SJCRH30 (cell line): ENCODE data around the gene GNPTAB. TPM values are rescaled to one million over a fixed set of nuclear protein-coding genes. Genes with fewer than 3 reads are reported as not detected.
A peak's percentile ranks its signal among the peaks of the same experiment; 100 is the strongest.
"Not testable (repeated sequence)": the region's sequence is repeated elsewhere in the genome, so short reads cannot be mapped to it uniquely, and the experiment has no call there.

Experiments
- DNase-seq, 2 experiments: peaks; one replicate each; pipeline ENCODE4 v3.0.0-alpha.2; 2015 to 2020
- H3K27ac ChIP-seq: fragments of 250-450 bp; sonication (Bioruptor Pico); 2 replicates; pipeline ENCODE4 v1.5.1; 2020; ENCODE audit warnings: mild to moderate bottlenecking, moderate library complexity
- H3K27me3 ChIP-seq: fragments of 250-450 bp; sonication (Bioruptor Pico); 2 replicates; pipeline ENCODE4 v1.5.1; 2020; ENCODE audit warnings: mild to moderate bottlenecking, moderate library complexity
- H3K36me3 ChIP-seq: fragments of 250-450 bp; sonication (Bioruptor Pico); 2 replicates; pipeline ENCODE4 v1.5.1; 2020; ENCODE audit warnings: mild to moderate bottlenecking, moderate library complexity
- H3K4me1 ChIP-seq: fragments of 250-450 bp; sonication (Bioruptor Pico); 2 replicates; pipeline ENCODE4 v1.5.1; 2020; ENCODE audit warnings: mild to moderate bottlenecking, moderate library complexity
- H3K4me3 ChIP-seq: fragments of 250-450 bp; sonication (Bioruptor Pico); 2 replicates; pipeline ENCODE4 v1.5.1; 2020; ENCODE audit warnings: mild to moderate bottlenecking, moderate library complexity
- H3K9me3 ChIP-seq: fragments of 250-450 bp; sonication (Bioruptor Pico); replicated peaks from 2 replicates; pipeline ENCODE4 v1.5.1; 2020; ENCODE audit warnings: mild to moderate bottlenecking, moderate library complexity
- total RNA-seq: library from RNA; depleted of rRNA; stranded (reverse); fragments of >200 nt; shearing (Covaris generic); gene quantifications from 2 replicates; pipeline ENCODE4 v1.2.3, GENCODE V29; 2014; rRNA removed

GNPTAB gene
- 8.3 and 11.6 TPM in 2 replicates for total RNA-seq

GRCh38 chr12:101830367-101831325, at the start of gene GNPTAB:
GNPTAB (minus strand) TSS chr12:101830959; CDS start chr12:101830675, 284 bp downstream.
- H3K27ac ChIP-seq: no peak within 1 kb of the TSS
- H3K4me1 ChIP-seq: peaks cover 8% of the 10 kb centered on the region; the same call in 1 of the 2 replicates
- no peaks in the 10 kb centered on the region for H3K36me3 ChIP-seq
- peak within 1 kb of the TSS; percentile 78 for H3K4me3 ChIP-seq
- H3K27me3 ChIP-seq: no peaks in the 10 kb centered on the region
- H3K9me3 ChIP-seq: no peaks in the 10 kb centered on the region
- peak; percentile 90 for DNase-seq

GRCh38 chr12:101878243-101878821, 47.6 kb upstream of the GNPTAB start:
- no peak for DNase-seq
- no peaks in the 10 kb centered on the region for H3K4me1 ChIP-seq
- H3K27ac ChIP-seq: no peak overlapping the region
- H3K9me3 ChIP-seq: no peaks in the 10 kb centered on the region
- H3K27me3 ChIP-seq: no peaks in the 10 kb centered on the region
- no peak overlapping the region for H3K4me3 ChIP-seq
- no peaks in the 10 kb centered on the region for H3K36me3 ChIP-seq

- no peaks in the 10 kb centered on the region for H3K4me1 ChIP-seq
- H3K27ac ChIP-seq: no peak overlapping the region
- H3K9me3 ChIP-seq: no peaks in the 10 kb centered on the region
- peak overlapping the region; percentile 62 for H3K4me3 ChIP-seq
- DNase-seq: no peak
- no peaks in the 10 kb centered on the region for H3K36me3 ChIP-seq
- no peaks in the 10 kb centered on the region for H3K27me3 ChIP-seq
Observed at GRCh38 chr12:101877806-101878242, 47.1 kb upstream of the GNPTAB start.

GRCh38 chr12:101876861-101877805, 46.4 kb upstream of the GNPTAB start, which contains the start of gene DRAM1:
DRAM1 (plus strand) TSS chr12:101877580; CDS start chr12:101877790, 210 bp downstream.
- peak; percentile 52 to 55 for DNase-seq
- Histone ChIP-seq H3K4me1 (no peaks in the 10 kb centered on the region), H3K36me3 (no peaks in the 10 kb centered on the region), H3K4me3 (peak within 1 kb of the TSS; percentile 62), H3K27ac (no peak within 1 kb of the TSS; the same call in 1 of the 2 replicates), H3K9me3 (no peaks in the 10 kb centered on the region), H3K27me3 (no peaks in the 10 kb centered on the region)

GRCh38 chr12:101876322-101876860, 45.6 kb upstream of the GNPTAB start:
- no peak for DNase-seq
- no peaks in the 10 kb centered on the region for H3K36me3 ChIP-seq
- H3K9me3 ChIP-seq: no peaks in the 10 kb centered on the region

GRCh38 chr12:101875162-101875561, 44.4 kb upstream of the GNPTAB start:
- Histone ChIP-seq H3K4me3 (no peak overlapping the region), H3K27ac (no peak overlapping the region), H3K36me3 (no peaks in the 10 kb centered on the region), H3K9me3 (no peaks in the 10 kb centered on the region), H3K4me1 (no peaks in the 10 kb centered on the region), H3K27me3 (no peaks in the 10 kb centered on the region)
- no peak for DNase-seq

More at GRCh38 chr12:101876322-101876860, 45.6 kb upstream of the GNPTAB start:
- Histone ChIP-seq H3K4me3 (no peak overlapping the region), H3K4me1 (no peaks in the 10 kb centered on the region), H3K27ac (no peak overlapping the region), H3K27me3 (no peaks in the 10 kb centered on the region)

GRCh38 chr12:101870925-101871324, 40.2 kb upstream of the GNPTAB start:
- Histone ChIP-seq H3K4me3 (no peak overlapping the region), H3K4me1 (no peaks in the 10 kb centered on the region), H3K9me3 (no peaks in the 10 kb centered on the region), H3K27ac (no peak overlapping the region), H3K36me3 (no peaks in the 10 kb centered on the region), H3K27me3 (no peaks in the 10 kb centered on the region)
- DNase-seq: no peak

- not testable (repeated sequence) for H3K4me1 ChIP-seq, H3K27ac ChIP-seq, H3K27me3 ChIP-seq, DNase-seq, H3K36me3 ChIP-seq, H3K9me3 ChIP-seq, H3K4me3 ChIP-seq
Observed at GRCh38 chr12:101867619-101868018, 36.9 kb upstream of the GNPTAB start.

GRCh38 chr12:101866615-101867373, 36.0 kb upstream of the GNPTAB start:
- no peaks in the 10 kb centered on the region for H3K36me3 ChIP-seq
- no peak for DNase-seq
- no peaks in the 10 kb centered on the region for H3K27me3 ChIP-seq
- H3K27ac ChIP-seq: no peak overlapping the region
- H3K9me3 ChIP-seq: no peaks in the 10 kb centered on the region
- H3K4me1 ChIP-seq: no peaks in the 10 kb centered on the region
- no peak overlapping the region for H3K4me3 ChIP-seq

- Histone ChIP-seq H3K36me3 (no peaks in the 10 kb centered on the region), H3K4me3 (no peak overlapping the region), H3K9me3 (no peaks in the 10 kb centered on the region), H3K27me3 (no peaks in the 10 kb centered on the region), H3K4me1 (no peaks in the 10 kb centered on the region), H3K27ac (no peak overlapping the region)
- no peak for DNase-seq
Observed at GRCh38 chr12:101863981-101864380, 33.2 kb upstream of the GNPTAB start.

GRCh38 chr12:101862245-101862644, 31.5 kb upstream of the GNPTAB start:
- DNase-seq: no peak
- no peaks in the 10 kb centered on the region for H3K4me1 ChIP-seq
- H3K27ac ChIP-seq: no peak overlapping the region
- H3K4me3 ChIP-seq: no peak overlapping the region
- H3K27me3 ChIP-seq: no peaks in the 10 kb centered on the region
- no peaks in the 10 kb centered on the region for H3K36me3 ChIP-seq
- H3K9me3 ChIP-seq: no peaks in the 10 kb centered on the region

- not testable (repeated sequence) for H3K27ac ChIP-seq, H3K27me3 ChIP-seq, H3K36me3 ChIP-seq, H3K4me1 ChIP-seq, H3K4me3 ChIP-seq, H3K9me3 ChIP-seq, DNase-seq
Observed at GRCh38 chr12:101861688-101862087, 30.9 kb upstream of the GNPTAB start.

GRCh38 chr12:101859664-101860607, 29.2 kb upstream of the GNPTAB start:
- H3K4me1 ChIP-seq: no peaks in the 10 kb centered on the region
- no peak for DNase-seq
- no peak overlapping the region for H3K27ac ChIP-seq
- H3K9me3 ChIP-seq: no peaks in the 10 kb centered on the region
- no peak overlapping the region for H3K4me3 ChIP-seq
- no peaks in the 10 kb centered on the region for H3K36me3 ChIP-seq
- H3K27me3 ChIP-seq: no peaks in the 10 kb centered on the region
